HCT116 (cell line): ENCODE data around the gene RPAP3.

Experiments used
- EZH2 ChIP-seq: fragments of 200-600 bp; sonication (generic); IDR thresholded peaks from 2 replicates; pipeline ENCODE4 v1.6.1; 2017; ENCODE audit warnings: antibody characterized with exemption, mixed run types
- EZH2phosphoT487 ChIP-seq: fragments of 200-600 bp; IDR thresholded peaks from 2 replicates; pipeline ENCODE4 v1.6.1; 2018; ENCODE audit warnings: antibody characterized with exemption, borderline replicate concordance
- POLR2A ChIP-seq: IDR thresholded peaks from 2 replicates; pipeline ENCODE4 v1.7.0; 2011; ENCODE audit warnings: borderline replicate concordance; ENCODE audit not compliant: insufficient read depth, insufficient read length; ENCODE audit errors: extremely low read depth
- POLR2AphosphoS5 ChIP-seq: IDR thresholded peaks from 2 replicates; pipeline ENCODE4 v1.6.1; 2011; ENCODE audit warnings: mild to moderate bottlenecking, low read depth, low read length, moderate library complexity
- RAD21 ChIP-seq: IDR thresholded peaks from 2 replicates; pipeline ENCODE4 v1.6.1; 2012; ENCODE audit warnings: low read depth, mild to moderate bottlenecking
- SRF ChIP-seq: IDR thresholded peaks from 2 replicates; pipeline ENCODE4 v1.6.1; 2012; ENCODE audit warnings: low read depth
- ZNF274 ChIP-seq: fragments of 200-500 bp; sonication (Bioruptor generic); IDR thresholded peaks from 2 replicates; pipeline ENCODE4 v1.6.1; 2014; ENCODE audit warnings: mild to moderate bottlenecking, low read depth, low read length, inconsistent platforms
- TF ChIP-seq, protein P1 (sequence below), 3 experiments: fragments of 200-600 bp in 1 of 3; sonication (generic) in 1 of 3; IDR thresholded peaks in 2 of 3; conservative IDR thresholded peaks in 1 of 3; 2 replicates each; pipeline ENCODE4 v1.5.1; 2012 to 2017; ENCODE audit warnings: low read depth in 2 of 3, low read length in 2 of 3, antibody characterized with exemption in 1 of 3, borderline replicate concordance in 1 of 3, control low read depth in 1 of 3, mild to moderate bottlenecking in 1 of 3, mixed read lengths in 1 of 3, mixed run types in 1 of 3, moderate library complexity in 1 of 3; ENCODE audit not compliant: insufficient read depth in 1 of 3
- TF ChIP-seq, protein P2 (sequence below): IDR thresholded peaks from 2 replicates; pipeline ENCODE4 v1.6.1; 2012
- TF ChIP-seq, protein P3 (sequence below): IDR thresholded peaks from 2 replicates; pipeline ENCODE4 v1.6.1; 2012

DNA sequence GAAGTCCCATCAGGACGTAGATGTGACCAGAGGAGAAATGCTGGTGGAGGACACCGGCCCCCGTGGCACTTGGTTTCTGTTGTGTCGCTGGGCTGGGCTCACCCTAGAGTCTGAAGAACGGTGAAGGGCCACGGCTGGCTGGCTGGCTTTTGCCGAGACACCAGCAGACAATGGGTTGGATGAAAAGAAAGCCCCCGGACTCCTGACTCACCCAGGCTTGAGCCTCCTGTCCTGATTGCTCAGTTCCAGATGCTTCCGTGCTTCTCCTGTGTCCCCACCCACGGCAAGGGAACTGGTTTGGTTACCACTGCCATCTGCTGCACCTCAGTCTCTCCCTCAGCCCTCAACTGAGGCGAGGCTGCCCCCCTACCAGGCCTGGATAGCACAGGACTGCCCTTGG, 29.8 kb upstream of the RPAP3 start:
- no peak for TF ChIP-seq ZNF274
- no peak for TF ChIP-seq EZH2
- TF ChIP-seq, protein P1, sequence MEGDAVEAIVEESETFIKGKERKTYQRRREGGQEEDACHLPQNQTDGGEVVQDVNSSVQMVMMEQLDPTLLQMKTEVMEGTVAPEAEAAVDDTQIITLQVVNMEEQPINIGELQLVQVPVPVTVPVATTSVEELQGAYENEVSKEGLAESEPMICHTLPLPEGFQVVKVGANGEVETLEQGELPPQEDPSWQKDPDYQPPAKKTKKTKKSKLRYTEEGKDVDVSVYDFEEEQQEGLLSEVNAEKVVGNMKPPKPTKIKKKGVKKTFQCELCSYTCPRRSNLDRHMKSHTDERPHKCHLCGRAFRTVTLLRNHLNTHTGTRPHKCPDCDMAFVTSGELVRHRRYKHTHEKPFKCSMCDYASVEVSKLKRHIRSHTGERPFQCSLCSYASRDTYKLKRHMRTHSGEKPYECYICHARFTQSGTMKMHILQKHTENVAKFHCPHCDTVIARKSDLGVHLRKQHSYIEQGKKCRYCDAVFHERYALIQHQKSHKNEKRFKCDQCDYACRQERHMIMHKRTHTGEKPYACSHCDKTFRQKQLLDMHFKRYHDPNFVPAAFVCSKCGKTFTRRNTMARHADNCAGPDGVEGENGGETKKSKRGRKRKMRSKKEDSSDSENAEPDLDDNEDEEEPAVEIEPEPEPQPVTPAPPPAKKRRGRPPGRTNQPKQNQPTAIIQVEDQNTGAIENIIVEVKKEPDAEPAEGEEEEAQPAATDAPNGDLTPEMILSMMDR (IDR thresholded peaks at IDR 0.05 in 2 of 3, conservative IDR thresholded peaks at IDR 0.05 in 1 of 3; ENCODE audit: borderline replicate concordance in 1 of 3, insufficient read depth in 1 of 3, low read depth in 2 of 3, low read length in 2 of 3): no peak
- TF ChIP-seq, protein P2, sequence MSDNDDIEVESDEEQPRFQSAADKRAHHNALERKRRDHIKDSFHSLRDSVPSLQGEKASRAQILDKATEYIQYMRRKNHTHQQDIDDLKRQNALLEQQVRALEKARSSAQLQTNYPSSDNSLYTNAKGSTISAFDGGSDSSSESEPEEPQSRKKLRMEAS: no peak
- TF ChIP-seq POLR2AphosphoS5: no peak
- no peak for TF ChIP-seq SRF
- TF ChIP-seq, protein P3, sequence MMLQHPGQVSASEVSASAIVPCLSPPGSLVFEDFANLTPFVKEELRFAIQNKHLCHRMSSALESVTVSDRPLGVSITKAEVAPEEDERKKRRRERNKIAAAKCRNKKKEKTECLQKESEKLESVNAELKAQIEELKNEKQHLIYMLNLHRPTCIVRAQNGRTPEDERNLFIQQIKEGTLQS: no peak
- TF ChIP-seq EZH2phosphoT487: no peak
- no peak for TF ChIP-seq RAD21
- no peak for TF ChIP-seq POLR2A
